ENCODE measurements around the gene OR4F15.

DNA sequence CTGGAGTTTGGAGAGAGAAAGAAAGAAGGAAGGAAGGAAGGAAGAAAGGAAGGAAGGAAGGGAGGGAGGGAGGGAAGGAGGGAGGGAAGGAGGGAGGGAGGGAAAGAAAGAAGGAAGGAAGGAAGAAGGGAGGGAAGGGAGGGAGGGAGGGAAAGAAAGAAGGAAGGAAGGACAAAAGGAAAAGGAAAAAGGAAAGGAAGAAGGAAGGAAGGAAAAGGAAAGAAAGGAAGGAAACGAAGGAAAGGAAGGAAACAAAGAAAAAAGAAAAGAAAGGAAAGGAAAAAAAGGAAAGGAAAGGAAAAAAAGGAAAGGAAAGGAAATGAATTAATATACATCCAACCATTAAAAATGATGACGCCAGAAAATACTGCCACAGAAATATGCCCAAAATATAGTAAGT, 27.4 kb upstream of the OR4F15 start:
- TF ChIP-seq, protein P1, sequence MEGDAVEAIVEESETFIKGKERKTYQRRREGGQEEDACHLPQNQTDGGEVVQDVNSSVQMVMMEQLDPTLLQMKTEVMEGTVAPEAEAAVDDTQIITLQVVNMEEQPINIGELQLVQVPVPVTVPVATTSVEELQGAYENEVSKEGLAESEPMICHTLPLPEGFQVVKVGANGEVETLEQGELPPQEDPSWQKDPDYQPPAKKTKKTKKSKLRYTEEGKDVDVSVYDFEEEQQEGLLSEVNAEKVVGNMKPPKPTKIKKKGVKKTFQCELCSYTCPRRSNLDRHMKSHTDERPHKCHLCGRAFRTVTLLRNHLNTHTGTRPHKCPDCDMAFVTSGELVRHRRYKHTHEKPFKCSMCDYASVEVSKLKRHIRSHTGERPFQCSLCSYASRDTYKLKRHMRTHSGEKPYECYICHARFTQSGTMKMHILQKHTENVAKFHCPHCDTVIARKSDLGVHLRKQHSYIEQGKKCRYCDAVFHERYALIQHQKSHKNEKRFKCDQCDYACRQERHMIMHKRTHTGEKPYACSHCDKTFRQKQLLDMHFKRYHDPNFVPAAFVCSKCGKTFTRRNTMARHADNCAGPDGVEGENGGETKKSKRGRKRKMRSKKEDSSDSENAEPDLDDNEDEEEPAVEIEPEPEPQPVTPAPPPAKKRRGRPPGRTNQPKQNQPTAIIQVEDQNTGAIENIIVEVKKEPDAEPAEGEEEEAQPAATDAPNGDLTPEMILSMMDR (IDR thresholded peaks at IDR 0.05; ENCODE audit: low read depth, low read length, poor library complexity, severe bottlenecking): no peak
- TF ChIP-seq EZH2phosphoT487 (IDR thresholded peaks at IDR 0.05; ENCODE audit: borderline replicate concordance, low read length): no peak
